Fibroblast of skin of right quadriceps (primary cell): ENCODE measurements around the gene PZP.
"Not testable (repeated sequence)": the region's sequence is repeated elsewhere in the genome, so short reads cannot be mapped to it uniquely, and the experiment has no call there.

Experiments
- DNase-seq: peaks from one replicate; pipeline ENCODE4 v3.0.0-alpha.2; 2013

Gene PZP

DNA sequence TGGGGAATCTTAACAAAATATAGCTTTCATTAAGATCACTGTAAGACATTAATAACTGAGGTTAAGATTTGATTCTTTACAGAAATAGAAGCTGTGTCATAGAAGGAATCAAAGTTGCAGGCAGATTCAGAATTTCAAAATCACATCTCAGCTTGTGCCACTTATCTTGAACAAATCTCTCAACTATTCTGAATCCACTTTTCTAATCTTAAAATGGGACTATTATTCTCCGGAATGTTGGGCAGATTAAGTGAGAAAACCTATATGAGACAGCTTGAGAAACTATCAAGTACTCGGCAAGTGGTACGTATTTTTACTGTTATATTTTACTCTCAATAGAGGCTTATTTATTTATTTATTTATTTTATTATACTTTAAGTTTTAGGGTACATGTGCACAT lies 28.4 kb downstream of the PZP start:
- DNase-seq, result no peak

DNA sequence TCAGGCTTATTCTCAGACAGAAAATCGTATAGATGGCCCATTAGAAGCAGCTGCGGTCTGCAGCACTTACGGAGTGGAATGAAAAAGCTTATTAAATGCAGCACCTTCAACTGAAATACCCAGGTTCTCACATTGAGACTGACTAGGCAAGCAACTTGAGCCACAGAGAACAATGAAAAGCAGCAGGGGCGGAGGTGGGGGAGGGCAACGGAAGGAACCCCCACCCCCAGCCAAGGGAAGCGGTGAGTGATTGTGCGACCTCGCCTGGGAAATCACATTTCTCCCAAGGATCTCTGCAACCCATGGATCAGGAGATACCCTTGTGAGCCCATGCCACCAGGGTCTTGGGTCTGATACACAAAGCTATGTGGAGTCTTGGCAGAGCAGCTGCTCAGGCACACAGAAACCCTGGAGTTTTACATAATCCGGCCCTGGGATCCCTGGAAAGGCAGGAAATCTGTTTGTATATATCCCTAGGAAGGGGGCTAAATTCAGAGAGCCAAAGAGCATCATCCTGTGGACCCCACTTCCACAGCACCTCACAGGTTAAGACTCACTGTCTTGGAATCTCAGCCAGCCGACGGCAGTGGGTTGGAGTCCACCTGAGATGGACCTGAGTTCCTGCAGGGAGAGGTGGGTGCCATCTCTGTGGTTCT lies 38.1 kb downstream of the PZP start:
- no peak for DNase-seq

DNA sequence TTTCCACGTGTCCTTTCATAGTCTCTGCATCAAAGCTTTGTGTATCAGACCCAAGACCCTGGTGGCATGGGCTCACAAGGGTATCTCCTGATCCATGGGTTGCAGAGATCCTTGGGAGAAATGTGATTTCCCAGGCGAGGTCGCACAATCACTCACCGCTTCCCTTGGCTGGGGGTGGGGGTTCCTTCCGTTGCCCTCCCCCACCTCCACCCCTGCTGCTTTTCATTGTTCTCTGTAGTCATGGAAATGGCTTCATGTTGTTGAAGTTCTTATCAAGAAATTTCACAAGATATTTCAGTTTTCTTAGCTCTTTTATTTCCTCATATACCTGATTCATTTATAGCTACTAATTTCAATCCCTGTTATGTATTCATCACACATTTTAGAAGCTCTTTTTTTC lies 40.9 kb downstream of the PZP start:
- not testable (repeated sequence) for DNase-seq

DNA sequence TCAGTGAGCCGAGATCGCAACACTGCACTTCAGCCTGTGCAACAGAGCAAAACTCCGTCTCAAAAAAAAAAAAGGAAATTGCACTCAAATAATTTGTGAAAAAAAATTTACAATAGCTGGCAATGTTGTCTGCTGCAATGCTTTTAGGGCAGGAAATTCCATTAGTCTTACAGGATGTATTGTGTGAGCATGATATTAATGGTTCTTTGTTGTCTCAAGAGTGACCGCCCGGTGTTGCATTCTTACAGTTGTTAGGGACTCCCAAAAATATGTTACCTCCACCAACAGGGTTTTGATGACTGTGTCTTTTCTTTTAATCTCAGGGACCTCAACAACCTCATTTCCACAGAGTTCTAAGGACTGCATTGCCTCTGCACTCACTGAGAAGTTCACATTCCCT lies 44.8 kb downstream of the PZP start:
- no peak for DNase-seq

DNA sequence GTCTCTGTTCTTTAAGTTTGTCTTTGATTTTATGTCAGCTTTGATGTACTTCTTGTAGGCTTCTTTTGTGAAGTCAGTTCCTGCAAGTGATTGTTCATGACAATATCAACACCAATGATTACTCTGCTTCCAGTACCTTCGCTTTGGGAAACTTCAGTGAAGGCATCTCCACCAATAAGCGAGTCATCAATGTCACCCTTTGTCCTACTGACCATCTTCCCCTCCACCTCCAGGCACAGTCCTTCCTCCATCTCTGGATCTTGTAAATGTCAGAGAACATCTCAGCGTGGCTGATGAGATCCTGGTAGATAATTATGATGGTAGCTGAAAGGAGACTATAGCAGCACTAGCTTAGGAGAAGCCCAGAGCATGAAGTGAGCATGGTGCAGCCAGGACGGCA lies 52.1 kb downstream of the PZP start:
- DNase-seq, result no peak

DNA sequence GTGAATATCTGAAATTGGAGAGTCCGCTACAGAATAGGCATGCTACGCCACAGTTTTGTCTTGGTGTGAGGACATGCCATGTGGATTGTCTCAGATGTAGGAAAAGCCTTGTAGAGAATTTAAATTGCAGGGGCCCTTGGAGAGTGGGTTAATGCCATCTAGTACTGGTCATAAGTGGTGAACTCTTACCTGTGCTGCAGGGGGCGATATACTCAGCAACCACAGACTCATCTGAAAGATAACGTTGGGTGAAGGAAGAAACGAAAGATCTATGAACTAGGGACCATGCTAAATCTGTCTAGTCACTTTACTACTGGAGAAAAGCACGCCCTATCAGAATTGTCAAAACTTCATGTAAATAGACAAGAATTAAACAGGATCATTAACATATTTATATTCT lies 58.8 kb downstream of the PZP start:
- DNase-seq, result no peak

DNA sequence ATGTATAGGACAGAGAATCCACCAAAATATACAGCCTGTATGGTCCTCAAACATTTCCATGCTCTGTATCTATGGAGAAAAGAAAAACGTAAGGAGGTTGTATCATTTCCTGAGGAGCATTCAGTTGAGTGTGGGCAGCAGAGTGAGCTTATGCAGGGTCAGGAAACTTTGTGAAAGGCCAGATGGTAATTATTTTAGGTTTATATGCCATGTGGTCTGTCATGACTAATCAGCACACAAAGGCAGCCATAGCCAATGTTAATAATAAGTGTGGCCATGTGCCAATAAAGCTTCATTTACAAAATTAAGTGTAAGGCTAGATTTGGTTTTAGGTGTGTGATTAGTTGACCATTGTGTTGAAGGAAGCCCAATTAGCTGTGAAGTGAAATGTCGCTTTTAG lies 59.3 kb downstream of the PZP start:
- DNase-seq, result no peak

DNA sequence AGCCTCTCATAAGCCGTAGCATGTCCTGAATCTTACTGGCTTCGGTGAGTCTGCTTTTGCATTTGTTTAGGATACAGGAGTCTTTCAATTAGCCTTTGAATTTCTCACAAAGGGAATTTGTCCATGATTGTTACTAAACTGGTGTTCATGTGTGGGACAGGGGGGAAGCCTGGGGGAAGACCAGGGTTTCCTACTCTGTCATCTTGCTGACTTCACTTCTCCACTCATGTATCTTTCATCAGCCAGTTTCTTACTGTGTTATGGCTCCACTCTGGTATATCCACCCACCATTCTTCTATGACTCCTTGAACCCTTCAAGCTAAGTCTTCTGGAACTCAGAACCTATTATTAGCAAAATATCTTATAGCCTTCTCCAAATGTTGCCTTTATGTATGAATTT lies 60.7 kb downstream of the PZP start:
- DNase-seq, result no peak

DNA sequence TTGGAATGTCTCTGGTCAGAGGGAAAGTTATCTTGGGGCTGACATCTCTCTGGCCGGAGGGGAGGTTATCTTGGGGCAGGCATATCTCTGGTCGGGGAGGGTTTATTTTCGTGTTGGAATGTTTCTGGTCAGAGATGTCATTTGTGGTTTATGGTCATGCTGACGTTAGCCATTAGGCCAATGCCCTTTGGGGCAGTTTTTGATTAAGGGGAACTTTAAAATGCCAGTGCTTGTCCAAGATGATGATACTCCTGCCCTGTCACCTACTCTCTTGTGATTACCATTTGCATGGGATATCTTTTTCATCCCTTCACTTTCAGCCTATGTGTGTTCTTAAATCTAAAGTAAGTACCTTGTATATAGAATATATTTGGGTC lies 63.5 kb downstream of the PZP start:
- no peak for DNase-seq

DNA sequence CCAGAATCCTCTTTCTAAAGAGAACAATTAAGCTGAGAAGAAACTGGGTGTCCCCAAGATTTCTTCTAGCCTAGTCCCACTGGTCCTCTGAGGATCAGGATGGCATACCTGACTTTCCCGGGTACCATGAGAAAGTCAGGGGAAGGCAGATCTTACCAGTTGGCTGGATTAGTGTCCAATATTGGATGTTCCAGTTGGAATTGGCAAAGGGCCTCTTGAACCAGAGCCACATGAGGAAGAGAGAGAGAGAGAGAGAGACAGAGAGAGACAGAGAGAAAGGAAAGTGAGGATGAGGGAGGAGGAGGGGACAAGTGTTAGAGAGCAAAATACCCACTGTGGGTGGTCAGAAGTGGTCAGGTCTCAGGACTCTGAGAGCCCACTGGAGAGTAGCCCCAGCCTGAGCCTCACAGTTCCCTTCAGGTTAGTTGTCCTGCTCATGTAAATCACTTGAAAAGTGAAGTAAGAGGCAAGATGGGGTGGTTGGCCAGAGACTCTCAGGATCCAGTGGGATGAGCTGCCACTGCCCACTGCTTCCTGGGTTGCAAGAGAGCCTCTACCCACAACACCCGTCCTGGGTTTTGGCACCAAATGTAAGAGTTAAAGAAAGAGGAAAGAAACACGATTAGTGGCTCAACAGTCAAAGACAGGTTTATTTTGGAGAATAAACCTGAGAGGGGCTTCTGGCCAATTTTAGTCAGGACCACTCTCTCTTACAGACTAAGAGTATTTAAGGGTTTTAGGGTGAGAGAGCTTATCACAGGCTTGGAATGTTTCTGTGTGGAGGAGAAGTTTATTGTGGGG lies 64.1 kb downstream of the PZP start:
- no peak for DNase-seq

DNA sequence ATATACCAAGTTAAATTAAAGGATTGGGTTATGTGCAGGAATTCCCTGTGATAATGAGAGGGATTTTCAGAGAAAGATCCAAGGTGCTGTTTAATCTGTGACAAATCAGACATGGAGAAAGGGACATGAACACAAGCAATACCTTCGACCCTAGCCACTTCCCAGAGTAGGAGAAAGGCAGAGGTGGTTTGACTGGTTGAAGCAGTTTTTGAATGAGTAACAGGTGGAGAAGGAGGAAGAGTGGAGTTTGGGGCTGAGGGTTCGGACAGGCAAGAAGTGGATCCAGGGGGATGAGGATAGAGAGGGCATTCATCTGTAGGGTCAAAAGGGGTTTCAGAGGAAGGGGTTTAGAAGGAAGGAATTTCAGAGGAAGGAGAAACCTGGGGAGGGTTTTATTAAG lies 65.1 kb downstream of the PZP start:
- DNase-seq, result no peak

DNA sequence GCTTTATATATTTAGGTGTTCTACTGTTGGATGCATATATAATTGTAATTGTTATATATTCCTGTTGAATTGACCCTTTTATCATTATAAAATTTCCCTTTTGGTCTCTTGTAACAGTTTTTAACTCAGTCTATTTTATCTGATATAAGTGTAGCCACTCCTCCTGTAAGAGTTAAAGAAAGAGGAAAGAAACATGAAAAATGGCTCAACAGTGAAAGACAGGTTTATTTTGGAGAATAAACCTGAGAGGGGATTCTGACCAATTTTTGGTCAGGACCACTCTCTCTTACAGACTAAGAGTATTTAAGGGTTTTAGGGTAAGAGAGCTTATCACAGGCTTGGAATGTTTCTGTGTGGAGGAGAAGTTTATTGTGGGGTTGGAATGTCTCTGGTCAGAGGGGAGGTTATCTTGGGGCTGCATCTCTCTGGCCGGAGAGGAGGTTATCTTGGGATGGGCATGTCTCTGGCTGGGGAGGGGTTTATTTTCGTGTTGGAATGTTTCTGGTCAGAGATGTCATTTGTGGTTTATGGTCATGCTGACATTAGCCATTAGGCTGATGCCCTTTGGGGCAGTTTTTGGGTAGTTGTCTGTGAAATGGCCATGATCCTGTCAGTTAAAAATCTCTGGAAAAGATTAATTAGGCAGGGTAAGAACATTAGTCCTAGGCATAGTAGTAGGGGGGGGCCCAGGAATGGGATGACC lies 68.5 kb downstream of the PZP start:
- not testable (repeated sequence) for DNase-seq

DNA sequence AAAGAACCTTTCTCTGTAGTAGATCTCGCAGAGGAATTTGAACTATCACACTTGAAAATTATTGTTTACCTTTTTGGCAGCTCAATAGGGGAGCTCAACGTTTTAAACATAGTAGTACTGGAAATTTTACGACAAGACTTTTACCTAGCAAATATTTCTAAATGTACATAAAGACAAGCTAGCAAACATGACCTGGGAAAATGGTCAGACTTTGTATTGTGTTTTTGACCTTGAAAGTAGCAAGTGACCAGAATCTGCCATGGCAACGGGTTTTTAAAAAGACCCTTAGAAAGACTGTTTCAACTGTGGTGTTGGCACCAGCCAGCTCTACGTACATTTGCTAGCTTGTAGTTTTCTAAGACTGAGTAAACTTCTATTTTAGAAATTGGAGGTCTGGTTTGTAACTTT lies 72.3 kb downstream of the PZP start:
- no peak for DNase-seq

DNA sequence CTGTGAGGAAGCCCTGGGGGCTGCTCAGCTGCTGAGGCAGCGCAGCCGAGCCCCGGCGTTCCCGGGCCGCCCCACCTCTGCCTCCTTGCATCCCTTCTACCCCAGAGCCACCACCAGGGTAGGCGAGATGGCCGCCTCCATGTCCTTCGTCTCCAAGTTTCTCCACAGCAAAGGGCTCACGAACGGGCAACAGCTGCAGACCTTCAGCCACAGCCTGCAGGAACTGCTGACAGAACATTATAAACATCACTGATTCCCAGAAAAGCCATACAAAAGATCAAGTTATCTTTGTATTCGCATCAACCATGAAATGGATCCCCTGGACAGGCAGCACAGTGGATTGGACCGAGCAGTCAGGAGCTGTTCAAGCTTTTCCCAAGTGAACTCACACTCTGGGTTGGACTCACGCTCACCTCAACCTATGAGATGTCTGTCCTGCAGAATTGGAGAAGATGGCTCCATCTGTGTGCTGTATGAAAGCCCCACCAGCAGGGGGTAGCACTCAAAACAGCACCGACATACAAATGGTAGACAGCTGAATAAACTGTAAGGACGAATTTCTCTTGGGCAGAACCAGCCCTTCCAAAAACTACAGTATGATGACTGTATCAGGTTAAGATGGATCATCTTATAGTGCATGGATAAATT lies 73.1 kb downstream of the PZP start:
- no peak for DNase-seq

DNA sequence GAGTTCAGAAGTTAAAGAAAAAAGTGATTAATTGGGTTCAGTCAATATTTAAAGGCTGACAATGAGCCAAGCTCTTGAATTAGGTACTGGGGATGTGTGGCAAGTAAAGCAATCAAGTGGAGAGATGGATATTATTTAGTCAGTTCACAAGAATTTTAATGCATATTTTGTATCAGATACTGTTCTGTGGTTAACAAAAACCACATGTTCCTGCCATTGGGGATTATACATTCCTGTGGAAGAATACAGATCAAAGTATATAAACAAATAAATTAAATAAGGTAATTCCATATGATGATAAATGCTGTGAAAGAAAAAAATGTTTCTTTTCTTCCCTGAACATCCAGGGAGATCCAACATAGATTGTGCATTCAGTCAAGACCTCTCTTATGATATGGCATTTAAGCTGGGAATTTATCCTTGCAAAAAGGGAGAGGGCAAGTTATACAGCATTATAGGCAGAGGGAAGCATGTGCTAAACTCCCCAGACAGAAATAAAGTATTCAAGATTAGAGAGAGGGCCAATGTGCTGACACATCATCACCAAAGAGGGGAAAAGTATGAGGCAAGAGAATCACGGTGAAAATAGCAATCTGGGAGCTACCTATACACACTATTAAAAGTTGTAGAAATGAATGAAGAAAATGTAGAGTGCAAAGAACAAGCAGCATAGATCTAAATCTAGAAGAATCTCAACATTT lies 74.8 kb downstream of the PZP start:
- DNase-seq, result peak; percentile 19

DNA sequence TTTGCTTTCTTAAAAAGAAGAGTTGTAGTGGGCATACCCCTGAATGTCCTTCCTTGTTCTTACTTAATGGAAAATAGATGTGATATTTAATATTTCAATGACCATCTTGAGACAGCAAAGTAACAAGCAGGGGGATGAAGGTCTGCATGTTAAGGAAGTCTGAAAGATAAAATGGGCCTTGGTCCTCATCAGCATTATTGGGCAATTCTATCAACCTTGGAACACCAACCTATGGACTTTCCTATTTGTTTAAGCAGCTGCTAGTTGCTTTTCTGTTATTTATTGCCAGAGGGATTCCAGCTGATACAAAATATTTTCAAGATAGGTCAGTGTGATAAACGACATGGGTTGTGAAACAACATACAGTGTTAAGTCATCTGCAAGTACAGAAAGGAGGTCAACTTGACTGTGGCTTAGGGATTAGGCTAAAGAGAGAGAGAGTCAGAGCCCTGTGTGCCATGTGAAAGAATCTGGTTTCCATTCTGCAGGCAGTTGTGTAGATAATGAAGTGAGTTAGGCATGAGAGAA lies 76.1 kb downstream of the PZP start:
- DNase-seq, result no peak

DNA sequence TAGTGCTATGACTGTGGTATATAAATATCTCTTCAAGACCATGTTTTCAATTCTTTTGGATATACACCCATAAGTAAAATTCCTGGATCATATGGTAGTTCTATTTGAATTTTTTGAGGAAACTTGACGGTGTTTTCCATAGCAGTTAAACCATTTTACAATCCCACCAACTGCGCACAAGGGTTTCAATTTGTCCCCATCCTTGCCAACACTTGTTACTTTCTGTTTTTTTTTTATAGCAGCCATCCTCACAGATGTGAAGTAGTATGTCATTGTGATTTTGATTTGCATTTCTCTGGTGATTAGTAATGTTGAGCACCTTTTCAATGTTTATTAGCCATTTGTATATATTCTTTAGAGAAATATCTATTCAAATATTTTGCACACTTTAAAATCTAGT lies 78.0 kb downstream of the PZP start:
- no peak for DNase-seq

DNA sequence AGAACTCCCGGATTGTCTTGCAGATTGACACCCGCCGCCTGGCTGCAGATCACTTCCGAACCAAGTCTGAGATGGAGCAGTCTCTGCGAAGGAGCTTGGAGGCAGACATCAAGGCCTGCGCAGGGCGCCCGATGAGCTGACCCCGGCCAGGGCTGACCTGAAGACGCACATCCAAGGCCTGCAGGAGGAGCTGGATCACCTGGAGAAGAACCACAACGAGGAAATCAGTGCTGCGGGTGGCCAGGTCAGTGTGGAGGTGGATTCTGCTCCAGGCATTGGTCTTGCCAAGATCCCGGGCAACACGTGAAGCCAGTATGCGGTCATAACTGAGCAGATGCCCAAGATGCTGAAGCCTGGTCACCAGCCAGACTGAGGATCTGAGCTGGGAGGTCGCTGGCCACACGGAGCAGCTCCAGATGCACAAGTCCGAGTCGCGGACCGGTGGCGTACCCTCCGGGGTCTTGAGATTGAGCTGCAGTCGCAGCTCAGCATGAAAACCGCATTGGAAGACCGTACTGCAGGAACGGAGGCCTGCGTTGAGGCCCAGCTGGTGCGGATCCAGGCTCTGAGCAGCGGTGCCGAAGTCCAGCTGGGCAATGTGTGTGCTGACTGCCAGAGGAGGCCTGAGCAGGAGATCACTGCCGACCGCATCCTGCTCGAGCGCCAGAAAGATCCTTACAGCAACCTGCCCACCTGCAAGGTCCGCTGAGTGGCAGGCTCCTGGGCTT lies 80.1 kb downstream of the PZP start:
- DNase-seq, result no peak

DNA sequence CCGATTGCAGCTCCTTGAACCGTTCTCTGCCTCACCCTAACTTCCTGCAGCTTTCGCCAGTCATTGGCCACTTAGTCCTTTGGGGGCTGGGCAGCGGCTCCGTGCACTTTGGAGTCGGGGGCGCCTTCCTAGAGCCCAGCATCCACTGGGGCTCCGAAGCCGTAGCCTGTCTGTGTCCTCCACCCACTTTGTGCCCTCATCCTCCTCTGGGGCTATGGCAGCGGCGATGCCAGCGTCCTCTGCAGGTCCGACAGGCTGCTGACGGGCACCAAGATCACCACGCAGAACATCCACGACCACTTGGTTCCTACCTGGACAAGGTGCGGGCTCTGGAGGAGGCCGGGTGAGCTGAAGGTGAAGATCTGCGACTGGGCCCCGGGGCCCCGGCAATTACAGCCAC lies 80.7 kb downstream of the PZP start:
- no peak for DNase-seq

DNA sequence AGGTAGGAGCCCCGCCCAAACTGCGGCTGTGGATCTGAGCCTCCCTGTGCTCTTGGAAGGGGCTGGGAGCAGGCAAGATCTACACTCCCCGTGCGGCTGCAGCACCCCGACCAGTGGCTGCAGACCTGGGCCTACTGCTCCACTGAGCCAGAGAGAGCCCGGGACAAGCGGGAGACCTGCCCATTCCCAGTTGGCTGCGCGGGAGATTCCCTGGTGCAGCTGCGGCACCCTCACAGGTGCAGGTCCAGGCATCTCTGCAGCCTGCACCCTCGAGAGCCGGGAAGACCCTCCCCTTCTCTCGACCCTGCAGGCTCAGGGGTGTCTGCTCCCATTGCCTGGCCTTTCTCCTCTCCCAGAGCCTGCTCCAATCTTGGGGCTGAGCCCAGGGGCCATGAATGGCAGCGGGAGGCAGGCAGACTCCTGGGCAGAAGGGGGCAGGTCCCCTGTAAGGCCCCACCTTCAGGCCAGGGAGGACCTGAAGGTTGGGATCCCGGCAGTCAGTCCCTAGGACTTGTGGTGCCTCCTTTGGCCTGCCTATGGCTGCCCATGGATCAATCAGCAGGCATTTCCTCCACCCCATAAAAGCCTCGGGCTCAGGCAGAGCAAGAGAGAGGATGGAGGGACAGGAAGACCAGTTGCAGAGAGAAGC lies 83.7 kb downstream of the PZP start:
- no peak for DNase-seq

DNA sequence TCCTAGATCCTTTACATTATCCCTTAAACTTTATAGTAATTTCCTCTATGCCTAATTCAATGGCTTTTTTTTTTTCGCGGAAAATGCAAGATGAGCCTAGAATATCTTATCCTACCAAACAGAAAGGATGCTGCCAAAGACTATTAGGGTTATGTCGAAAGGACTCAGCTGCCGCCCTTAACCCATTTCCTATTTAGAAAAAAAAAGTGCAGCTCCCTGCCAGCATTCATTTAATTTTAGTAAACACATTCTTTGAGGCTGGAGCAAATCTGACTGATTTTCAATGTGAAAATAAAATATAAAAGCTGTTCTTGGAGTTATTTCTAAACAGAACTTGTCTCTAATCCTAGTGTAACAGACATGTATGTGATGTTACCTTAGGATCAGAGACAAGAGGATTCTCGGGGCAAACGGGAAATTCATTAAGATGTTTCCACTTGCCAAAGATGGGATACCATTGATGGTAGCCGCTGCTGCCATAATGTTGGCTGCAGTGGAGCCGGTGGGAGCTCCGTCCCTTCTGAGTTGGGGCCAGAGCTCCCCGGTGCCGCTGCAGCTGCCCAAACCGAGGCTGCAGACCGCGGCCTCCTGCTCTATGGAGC lies 84.3 kb downstream of the PZP start:
- DNase-seq, result no peak
